NCI-H524 treated with DMSO at 0.1 percent for 48 hours (cell line): ENCODE measurements around the gene QRICH1.

Source experiments
- DNase-seq: peaks from one replicate; lab custom pipeline; 2025; lab: John Stamatoyannopoulos, UW

Gene QRICH1

DNA sequence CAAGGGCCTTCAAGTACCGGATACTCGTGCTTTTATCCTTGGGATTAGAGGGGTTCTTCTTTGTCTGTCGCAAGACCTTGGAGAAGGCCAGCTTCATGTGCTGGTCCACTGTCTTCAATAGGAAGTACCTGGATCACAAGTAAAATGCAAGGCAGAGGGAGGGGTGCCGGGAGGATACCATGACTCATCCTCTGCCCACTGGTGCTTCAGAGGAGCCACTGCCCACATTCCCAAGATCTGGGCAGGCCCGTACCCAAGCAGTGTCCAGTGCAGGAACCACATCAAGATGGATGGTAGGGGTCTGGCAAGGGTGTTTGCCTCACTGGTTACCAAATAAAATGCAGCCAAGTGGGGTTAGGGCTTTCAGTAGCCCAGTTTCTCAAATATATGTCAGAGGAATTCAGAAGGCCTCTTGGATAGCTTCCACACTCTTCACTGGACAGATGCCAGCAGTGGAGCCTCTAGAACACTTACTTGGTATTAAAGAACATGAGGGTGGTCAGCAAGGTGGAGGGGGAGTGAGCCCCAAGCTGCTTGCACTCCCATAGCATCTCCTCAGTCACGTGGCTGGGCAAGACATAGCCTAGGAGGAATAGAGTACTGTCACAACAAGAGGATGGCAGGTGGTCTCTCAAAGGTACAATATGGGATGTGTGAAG lies 61.1 kb downstream of the QRICH1 start:
- no peak for DNase-seq

GRCh38 chr3:49030321-49030720 lies 63.5 kb downstream of the QRICH1 start:
- no peak for DNase-seq

GRCh38 chr3:49029563-49029884 lies 64.3 kb downstream of the QRICH1 start:
- DNase-seq: no peak

DNA sequence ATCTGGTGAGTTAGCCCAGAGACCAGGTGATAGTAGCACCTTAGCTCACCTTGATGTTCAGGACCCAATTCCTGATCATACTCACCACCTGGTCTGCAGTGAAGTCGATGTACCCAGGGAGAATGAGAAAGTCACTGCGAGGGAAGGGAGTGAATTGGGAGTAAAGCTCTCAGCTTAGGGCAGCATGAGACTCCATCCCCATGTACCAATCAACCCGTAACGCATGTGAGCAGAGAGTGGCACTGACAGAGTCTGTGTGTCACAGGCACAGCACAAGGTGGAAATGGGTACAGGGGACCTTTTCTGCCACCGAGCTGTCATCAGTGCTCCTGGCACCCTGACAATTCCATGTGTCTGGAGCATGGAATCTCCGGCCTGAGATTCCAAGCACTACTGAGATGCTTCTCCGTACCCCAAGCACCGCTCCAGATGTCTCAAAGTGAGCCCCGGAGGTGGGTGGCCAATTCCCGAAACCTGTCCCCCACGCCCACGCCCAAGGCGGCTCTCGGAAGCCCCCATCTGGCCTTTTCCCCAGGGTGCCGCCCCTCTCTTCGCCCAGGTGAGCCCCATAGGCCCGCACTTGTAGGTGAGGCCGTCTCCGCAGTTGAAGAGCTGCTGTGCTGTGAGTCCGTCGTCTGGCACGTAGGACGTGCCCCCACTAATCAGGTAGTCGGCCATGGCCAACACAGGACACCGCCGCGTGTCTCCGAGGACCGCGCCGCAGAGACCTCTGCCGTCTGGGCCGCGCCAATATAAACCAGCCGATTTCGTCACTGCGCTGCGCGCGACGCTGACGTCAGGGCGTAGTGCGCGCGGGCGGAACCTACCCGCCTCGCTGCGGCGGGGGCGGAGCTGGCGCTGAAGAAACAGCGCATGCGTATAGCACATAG lies 65.0 kb downstream of the QRICH1 start, which contains the start of gene IMPDH2:
IMPDH2 (minus strand) TSS at position 726 of the 890 bp plus-strand sequence; CDS start at position 678, 48 bp downstream.
- DNase-seq: peak; percentile 53

- DNase-seq: no peak
These were observed 65.6 kb downstream of the QRICH1 start for GRCh38 chr3:49028298-49028672.

DNA sequence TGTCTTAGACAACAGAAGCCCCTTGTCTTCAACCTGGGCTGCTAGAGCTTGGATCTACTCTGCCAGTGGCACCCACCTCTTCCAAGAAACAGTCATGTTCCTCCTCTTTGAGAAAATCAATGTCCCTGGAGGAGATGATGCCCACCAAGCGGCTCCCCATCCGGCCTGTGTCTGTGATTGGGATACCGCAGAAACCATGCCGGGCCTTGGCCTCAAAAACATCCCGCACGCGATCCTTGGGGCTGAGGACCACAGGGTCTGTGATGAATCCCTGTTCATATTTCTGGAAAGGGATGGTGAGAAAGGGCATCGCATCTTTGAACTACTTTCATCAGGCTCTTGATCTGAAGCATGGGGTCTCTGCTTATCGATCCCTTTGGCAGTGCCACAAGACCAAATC lies 66.2 kb downstream of the QRICH1 start:
- no peak for DNase-seq

DNA sequence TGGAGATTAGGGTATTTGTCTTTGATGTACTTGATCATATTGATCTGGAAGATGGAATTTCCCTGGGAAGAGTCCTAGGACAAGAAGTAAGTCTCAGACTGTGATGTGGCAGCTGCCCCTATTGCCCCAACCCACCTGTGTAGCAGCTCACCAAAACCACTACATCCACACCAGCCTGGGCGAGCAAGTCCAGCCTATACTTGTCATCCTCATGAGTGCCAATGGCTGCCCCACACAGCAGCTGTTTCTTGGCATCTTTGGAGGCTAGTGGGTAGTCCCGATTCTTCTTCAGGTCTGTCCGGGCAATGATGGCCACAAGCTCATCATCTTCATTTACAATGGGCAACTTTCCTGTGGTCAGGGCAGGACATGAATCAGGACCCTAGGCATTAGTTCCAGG lies 67.3 kb downstream of the QRICH1 start:
- no peak for DNase-seq

GRCh38 chr3:49025793-49026520 lies 67.9 kb downstream of the QRICH1 start:
- DNase-seq: no peak

DNA sequence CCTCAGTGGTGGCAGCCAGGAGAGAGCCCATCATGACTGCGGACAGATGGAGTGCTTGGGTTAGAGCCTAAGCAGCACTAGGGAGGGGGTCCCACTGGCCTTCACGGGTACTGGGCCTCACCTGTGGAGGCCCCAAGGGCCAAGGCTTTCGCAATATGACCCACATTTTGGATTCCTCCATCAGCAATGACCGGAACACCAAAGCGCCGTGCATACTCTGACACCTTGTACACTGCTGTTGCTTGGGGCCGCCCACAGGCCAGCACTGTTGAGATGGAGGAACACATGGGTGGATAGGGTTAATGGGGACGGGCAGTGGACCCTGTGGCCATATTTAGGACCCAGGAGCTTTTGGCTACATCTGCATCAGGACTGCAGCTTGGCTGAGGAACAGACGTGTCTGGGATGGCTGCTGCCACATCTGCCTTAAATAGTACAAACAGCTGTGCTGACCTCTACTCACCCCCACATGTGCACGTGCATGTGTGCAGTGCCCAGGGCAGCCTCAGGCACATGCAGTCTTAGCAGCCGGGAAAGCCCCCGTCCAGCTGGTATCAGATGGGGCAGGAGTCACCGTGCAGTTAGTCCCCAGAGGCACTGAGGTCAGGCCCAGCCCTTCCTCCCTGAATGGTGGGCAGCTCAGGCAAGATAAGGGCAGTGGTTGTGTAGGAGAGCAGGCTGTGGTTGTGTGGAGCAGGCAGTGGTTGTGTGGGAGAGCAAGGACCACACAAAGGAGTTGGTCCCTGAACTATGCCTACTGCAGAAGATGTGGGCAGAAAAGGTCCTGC lies 68.7 kb downstream of the QRICH1 start:
- DNase-seq: no peak

DNA sequence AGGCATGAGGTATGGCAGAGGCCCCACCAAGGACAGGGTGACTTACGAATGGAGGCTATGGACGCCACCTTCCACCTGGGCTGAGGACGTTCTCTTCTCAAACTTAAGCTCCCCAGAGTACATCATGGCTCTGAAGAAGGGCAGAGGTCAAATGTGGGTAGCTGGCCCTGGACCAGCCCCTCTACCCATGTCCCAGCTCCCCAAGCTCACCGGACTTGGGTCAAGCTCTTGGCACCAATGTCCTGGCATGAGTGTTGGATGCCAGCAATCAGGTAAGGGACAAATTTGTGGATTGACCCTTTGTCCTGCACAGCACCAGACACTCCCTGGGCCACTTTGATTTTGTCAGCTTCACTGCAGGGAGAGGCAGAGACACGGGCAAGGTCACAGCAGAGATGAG lies 69.4 kb downstream of the QRICH1 start:
- no peak for DNase-seq

DNA sequence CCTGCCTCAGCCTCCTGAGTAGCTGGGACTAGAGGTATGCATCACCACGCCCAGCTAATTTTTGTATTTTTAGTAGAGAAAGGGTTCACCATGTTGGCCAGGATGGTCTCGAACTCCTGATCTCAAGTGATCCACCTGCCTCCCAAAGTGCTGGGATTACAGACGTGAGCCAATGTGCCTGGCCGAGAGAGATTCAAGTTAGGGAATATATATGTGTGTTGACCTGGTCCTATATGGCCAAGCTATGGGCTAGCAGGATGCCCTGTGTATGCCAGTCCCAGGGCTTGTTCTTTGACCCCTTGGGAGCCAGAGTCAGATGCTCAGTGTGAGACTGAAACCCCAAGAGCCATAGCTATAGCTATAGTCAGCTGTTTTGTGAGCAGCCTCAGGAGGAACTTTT lies 70.1 kb downstream of the QRICH1 start:
- DNase-seq: no peak

GRCh38 chr3:49022688-49023171 lies 71.1 kb downstream of the QRICH1 start:
- no peak for DNase-seq

DNA sequence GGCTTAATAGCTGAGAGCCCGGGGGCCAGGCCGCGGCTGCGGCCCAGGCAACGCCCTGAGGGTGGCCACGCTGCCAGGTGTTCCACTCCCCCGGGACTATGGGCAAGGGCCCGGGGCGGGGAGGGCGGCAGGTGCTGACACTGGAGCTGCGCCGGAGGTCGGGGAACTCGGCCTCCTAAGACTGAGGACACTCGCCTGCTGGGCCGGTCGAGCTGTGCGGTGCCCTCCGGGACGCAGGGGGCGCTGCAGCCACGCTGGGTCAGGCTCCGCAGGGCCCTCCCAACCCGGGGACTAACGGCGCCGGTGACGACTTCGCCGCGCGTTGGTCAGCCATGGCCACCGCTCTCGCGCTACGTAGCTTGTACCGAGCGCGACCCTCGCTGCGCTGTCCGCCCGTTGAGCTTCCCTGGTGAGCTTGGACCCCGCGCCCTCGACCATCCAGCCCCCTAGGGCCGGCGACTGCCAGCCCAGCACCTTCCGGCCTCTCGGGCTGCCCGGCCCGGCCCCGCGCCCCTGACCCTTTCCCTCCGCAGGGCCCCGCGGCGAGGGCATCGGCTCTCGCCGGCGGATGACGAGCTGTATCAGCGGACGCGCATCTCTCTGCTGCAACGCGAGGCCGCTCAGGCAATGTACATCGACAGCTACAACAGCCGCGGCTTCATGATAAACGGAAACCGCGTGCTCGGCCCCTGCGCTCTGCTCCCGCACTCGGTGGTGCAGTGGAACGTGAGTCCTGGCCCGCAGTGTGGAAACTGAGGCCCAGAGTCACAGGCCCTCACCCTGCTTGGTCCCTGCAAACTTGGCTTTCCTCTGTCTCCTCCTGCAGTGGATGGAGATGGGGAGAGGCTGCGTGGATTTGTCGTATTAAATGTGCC lies 71.8 kb downstream of the QRICH1 start, which contains the start of gene NDUFAF3:
NDUFAF3 (plus strand) TSS at position 309 of the 875 bp plus-strand sequence; CDS start at position 333, 24 bp downstream.
- peak; percentile 67 for DNase-seq

DNA sequence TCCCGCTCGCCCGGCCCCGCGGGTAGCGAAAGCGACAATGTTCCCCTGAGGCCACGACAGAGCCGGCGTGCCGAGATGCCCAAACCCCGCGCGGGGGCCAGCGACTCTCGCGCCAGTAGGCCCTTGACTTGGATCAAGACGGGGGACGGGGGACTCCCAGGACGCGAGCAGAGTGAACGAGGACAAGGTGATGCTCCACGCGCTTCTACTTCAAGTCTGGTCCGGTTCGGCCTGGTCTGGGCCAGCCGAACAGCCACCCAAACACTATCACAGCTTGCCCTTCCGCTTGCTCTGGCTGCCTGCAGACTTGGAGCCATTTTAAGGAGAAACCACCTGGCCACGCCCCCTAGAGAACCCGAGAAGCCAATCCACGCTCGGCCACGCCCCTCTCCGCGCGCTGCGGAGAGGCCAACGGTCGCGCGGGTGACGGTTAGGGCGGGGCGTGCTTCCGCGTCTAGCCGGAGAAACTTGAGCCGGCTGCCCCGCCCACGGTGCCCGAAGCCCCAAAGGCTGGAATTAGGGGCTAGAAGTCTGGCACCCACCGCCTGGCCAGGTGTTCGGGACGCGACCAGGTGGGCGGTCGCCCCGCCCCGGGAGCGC lies 72.6 kb downstream of the QRICH1 start:
- DNase-seq: peak; percentile 76

DNA sequence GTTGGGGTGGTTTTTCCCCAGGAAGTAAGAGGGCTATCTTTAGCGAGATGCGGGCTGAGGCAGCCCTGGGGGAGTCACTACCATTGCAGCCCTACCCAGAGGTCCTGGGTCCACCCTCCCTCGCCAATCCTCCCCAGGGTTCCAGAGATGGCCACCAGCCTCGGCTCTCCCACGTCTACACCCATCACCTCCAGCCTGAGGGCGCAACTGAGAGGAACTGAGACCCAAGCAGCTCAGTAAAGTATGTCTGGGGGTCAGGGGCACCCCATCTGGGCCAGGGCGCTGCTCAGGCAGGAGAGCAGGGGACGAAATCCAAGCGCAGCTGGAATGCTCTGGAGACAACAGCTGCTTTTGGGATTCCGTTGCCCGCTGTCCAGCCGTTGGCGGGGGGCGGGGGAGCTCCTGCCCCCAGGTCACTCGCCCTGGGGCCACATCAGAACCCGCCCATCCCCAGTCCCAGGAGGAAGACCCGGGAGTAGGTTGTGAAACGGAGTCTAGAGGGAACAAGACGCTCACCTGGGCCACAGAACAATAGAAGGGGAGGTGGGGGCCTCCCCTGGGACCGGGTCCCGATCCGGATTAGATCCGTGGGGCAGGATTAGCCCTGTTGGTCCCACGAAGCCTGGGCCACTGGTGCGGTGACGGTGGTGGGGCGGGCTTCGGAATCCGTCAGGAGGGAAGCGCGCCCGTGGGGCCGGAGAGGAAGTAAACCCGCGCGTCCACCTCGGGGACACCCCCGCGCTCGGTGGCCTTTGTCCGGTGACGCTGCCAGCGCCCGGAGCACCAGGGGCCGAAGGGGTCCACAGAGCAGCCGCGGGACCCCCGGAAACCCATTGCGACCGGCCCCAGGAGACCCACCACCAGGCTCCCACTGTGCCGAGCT lies 73.3 kb downstream of the QRICH1 start:
- DNase-seq: no peak

GRCh38 chr3:49019941-49020329 lies 73.9 kb downstream of the QRICH1 start:
- no peak for DNase-seq

DNA sequence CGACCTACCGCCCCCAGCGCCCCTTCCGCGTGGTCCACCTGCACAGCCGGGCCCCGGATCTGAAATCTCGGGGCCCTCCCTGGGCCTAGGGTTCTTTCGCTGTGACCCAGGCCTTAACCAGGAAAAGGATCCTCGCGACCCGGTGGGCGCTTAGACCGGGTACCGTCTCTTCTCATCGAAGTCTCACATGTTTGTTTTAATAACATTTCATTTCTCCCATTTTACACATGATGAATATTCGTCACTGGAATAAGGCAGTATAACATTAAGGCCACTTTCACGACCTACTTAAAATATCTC lies 75.2 kb downstream of the QRICH1 start:
- DNase-seq: no peak

DNA sequence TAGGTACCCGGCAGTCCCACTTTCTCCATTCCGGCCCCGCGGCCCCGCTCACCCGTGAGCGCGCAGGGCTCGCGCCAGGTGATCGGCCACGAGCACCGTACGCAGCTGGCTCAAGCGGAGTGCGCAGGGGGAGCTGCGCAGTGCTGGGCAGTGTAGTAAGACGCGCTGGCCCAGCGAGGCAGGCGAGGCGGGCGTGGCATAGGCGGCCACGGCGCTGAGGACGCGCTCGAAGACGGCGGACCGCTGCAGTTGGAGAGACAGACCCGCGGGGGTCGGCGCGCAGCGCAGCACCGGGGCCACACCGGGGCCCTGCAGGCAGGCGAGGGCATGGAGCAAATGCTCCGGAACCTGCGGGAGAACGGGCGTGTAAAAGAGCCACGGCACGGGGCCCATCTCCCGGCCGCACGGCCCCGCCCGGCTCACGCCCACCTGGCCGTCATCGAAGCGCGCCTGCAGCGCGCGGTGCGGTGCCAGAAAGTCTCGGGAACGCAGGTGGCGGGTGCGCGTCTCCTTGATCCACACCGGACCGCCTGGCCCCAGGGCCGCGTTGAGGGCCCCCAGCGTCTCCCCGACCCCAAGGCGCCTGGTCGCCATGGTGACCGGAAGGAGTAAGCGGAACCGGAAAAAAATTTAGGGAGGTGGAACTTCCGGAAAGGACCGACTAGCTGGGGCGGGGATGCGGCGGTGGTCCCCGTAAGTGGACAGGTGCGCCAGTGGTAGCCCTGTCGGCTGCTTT lies 75.7 kb downstream of the QRICH1 start, which contains the start of gene DALRD3:
DALRD3 (minus strand) TSS at position 610 of the 736 bp plus-strand sequence; CDS start at position 594, 16 bp downstream.
- no peak for DNase-seq
